Measurements from ENCODE around the gene SAMM50.

DNA sequence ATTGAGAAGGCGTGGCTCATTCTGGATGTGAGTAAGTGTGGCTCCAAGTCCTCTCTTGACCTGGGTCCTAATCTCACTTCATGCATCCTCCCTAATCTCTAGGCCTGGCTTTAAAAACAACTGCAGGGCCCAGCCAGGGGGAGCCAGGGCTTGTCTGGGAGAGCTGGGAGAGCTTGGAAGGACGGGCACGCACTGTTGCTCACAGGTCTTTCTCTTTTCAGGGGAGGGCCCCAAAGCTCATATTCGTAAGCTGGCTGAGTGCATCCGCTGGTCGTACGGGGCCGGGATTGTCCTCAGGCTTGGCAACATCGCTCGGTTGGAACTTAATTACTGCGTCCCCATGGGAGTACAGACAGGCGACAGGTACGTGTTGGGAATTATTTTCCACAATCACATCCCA lies 34.8 kb downstream of the SAMM50 start:
- TF ChIP-seq, protein P1, sequence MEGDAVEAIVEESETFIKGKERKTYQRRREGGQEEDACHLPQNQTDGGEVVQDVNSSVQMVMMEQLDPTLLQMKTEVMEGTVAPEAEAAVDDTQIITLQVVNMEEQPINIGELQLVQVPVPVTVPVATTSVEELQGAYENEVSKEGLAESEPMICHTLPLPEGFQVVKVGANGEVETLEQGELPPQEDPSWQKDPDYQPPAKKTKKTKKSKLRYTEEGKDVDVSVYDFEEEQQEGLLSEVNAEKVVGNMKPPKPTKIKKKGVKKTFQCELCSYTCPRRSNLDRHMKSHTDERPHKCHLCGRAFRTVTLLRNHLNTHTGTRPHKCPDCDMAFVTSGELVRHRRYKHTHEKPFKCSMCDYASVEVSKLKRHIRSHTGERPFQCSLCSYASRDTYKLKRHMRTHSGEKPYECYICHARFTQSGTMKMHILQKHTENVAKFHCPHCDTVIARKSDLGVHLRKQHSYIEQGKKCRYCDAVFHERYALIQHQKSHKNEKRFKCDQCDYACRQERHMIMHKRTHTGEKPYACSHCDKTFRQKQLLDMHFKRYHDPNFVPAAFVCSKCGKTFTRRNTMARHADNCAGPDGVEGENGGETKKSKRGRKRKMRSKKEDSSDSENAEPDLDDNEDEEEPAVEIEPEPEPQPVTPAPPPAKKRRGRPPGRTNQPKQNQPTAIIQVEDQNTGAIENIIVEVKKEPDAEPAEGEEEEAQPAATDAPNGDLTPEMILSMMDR (IDR thresholded peaks at IDR 0.05; ENCODE audit: poor library complexity) = no peak
- TF ChIP-seq EZH2phosphoT487 (IDR thresholded peaks at IDR 0.05; ENCODE audit: low read depth, severe bottlenecking, unreplicated experiment) = no peak

Data from hepatocyte (in vitro differentiated cells).